ENCODE measurements around the gene FXYD7.

Gene FXYD7

GRCh38 chr19:35166100-35167063 lies 23.3 kb downstream of the FXYD7 start:
- H3K4me3 ChIP-seq (ENCODE audit: control insufficient read depth, low read depth, low read length), result no peak overlapping the region

DNA sequence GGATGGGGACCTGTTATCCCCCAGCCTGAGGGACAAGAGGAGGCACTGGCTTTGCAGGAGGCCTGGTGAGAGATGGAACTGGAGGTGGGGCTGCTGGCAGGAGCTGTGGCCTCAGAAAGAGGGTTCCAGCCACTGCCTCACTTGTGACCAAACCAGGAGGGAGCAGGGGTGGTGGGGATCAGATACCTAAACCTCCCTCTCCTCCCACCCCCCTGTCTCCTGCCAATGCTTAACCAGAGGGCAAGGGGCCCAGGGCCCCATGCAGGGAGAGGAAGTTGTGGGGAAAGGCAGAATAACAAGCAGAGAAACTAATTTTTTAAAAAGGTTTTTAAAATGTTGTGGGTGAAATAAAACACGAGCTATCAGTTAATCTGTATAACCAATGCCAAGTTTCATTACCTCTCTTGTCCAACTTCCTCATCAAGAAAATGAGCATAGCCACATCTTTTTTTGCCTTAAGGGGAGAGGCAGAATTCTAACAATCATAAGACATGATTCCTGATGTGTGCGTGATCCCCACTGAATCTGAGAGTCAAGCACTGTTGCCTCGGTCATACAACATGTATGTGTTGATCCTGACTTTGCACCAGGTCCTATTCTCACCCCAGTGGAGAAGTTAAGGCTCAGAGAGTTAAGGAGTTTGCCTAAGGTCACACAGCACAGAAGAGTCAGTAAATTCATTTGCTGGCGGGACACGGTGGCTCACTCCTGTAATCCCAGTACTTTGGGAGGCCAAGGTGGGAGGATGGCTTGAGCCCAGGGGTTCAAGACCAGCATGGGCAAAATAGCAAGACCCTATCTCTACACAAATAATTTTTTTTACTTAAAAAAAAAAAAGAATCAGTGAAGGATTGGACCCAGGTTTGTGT lies 24.4 kb downstream of the FXYD7 start:
- DNase-seq (ENCODE audit: low read depth), result no peak
- H3K4me3 ChIP-seq (ENCODE audit: control insufficient read depth, low read depth, low read length), result no peak overlapping the region
- TF ChIP-seq, protein P1, sequence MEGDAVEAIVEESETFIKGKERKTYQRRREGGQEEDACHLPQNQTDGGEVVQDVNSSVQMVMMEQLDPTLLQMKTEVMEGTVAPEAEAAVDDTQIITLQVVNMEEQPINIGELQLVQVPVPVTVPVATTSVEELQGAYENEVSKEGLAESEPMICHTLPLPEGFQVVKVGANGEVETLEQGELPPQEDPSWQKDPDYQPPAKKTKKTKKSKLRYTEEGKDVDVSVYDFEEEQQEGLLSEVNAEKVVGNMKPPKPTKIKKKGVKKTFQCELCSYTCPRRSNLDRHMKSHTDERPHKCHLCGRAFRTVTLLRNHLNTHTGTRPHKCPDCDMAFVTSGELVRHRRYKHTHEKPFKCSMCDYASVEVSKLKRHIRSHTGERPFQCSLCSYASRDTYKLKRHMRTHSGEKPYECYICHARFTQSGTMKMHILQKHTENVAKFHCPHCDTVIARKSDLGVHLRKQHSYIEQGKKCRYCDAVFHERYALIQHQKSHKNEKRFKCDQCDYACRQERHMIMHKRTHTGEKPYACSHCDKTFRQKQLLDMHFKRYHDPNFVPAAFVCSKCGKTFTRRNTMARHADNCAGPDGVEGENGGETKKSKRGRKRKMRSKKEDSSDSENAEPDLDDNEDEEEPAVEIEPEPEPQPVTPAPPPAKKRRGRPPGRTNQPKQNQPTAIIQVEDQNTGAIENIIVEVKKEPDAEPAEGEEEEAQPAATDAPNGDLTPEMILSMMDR (conservative IDR thresholded peaks at IDR 0.05; ENCODE audit: control insufficient read depth, insufficient read depth, low read depth, low read length), result no peak

More at GRCh38 chr19:35166100-35167063, 23.3 kb downstream of the FXYD7 start:
- DNase-seq (ENCODE audit: low read depth), result no peak
- TF ChIP-seq, protein P1 (conservative IDR thresholded peaks at IDR 0.05; ENCODE audit: control insufficient read depth, insufficient read depth, low read depth, low read length), result no peak

- H3K4me3 ChIP-seq (ENCODE audit: control insufficient read depth, low read depth, low read length), result no peak overlapping the region
- peak; percentile 23 for DNase-seq (ENCODE audit: low read depth)
- TF ChIP-seq, protein P1 (conservative IDR thresholded peaks at IDR 0.05; ENCODE audit: control insufficient read depth, insufficient read depth, low read depth, low read length), result peak; percentile 9
Observed at GRCh38 chr19:35168196-35168595, 25.1 kb downstream of the FXYD7 start.

DNA sequence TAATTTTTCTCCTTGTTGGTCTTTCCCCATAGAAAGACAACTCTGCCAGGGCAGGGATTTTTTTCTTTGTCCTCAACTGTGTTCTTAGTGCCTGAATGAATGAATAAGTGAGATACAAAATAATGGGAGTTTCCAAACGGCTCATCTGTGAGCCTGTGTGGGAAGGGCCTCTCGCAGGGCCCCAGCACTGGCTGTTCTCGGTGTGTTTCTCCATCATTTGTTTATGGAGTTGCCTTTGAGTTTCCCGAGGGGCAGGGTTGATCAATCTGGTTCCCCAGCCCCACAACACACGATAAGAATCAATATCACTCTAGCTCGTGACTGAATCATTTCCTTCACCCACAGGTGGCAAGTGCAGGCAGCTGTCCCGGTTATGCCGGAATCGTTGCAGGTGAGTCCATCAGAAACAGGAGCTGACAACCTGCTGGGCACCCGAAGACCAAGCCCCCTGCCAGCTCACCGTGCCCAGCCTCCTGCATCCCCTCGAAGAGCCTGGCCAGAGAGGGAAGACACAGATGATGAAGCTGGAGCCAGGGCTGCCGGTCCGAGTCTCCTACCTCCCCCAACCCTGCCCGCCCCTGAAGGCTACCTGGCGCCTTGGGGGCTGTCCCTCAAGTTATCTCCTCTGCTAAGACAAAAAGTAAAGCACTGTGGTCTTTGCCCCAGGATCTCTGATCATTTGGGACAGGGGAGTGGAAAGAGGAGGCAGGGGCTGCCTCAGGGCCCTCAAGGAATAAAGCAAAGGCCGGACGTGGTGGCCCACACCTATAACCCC lies 26.4 kb downstream of the FXYD7 start:
- TF ChIP-seq, protein P1 (conservative IDR thresholded peaks at IDR 0.05; ENCODE audit: control insufficient read depth, insufficient read depth, low read depth, low read length), result no peak
- DNase-seq (ENCODE audit: low read depth), result no peak
- H3K4me3 ChIP-seq (ENCODE audit: control insufficient read depth, low read depth, low read length), result no peak overlapping the region

DNA sequence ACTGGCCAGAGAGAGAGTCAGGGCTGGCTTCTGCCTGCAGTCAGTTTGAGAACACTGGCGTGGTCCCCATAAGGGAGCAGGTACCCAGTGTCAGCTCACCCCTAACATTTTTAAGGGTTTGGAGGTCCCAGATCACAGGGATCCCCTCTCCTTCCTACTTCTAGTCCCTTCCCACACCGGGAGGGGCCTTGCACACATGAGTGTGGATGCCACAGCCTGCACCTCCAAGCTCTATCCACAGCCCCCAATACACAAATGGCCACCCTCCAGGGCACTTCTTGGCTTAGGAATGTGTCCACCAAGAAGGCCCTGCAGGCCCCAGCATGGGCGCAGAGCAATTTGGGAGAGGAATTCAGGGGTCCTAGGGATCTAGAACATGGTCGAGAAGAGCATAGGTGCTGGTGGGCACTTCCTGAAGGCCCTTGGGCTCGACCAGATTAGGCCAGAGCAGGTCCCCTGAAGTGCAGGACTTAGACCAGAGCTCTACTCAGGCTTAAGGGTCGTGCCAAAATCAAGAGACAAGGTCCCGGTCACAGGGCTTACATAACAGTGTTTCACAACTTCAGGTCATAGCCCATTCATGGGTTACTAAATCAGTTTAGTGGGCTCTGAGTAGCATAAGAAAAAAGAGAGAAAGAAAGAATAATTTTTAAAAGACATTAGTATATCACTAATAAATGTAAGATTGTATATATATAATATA lies 27.5 kb downstream of the FXYD7 start:
- H3K4me3 ChIP-seq (ENCODE audit: control insufficient read depth, low read depth, low read length), result no peak overlapping the region
- DNase-seq (ENCODE audit: low read depth), result peak; percentile 18
- TF ChIP-seq, protein P1 (conservative IDR thresholded peaks at IDR 0.05; ENCODE audit: control insufficient read depth, insufficient read depth, low read depth, low read length), result no peak

Data from fibroblast of mammary gland (primary cell).